Measurements from ENCODE around the gene NTSR1.

NTSR1 gene

DNA sequence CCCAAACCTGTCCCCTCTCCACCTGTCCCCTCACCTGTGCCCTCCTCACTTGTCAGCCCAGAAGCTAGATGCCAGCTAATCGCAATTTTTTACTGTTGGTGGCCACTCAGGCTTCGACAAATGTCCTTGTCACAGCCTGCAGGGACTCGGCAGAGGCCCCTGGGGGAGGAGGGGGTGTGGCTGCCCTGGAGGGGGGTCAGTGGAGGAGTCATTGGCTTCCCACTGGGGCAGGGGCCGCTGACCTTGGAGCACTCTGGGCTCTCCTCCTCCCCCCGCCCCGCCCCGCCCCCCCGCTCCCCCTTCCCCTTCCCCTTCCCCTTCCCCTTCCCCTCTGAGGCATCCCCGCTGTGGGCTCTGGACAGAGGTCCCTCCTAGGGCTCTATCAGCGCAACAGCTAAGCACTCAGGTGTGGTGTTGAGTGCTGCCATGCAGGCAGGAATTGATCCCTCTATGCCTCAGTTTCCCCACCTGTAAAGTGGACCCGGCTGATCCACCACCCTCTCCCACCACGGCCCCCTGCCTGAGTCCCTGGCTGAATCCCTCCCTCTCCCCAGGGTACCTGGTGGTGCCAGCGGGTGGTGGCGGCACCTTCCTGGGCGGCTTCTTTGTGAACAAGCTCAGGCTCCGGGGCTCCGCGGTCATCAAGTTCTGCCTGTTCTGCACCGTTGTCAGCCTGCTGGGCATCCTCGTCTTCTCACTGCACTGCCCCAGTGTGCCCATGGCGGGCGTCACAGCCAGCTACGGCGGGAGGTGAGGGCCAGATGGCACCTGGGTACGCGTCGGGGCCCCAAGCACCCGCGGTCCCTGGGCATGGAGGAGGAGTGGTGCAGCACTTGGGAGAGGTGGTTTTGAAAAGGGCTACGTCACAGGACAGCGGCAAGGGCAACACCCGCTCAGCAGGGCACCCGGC lies 42.6 kb upstream of the NTSR1 start:
- TF ChIP-seq EZH2phosphoT487 (IDR thresholded peaks at IDR 0.05; ENCODE audit: borderline replicate concordance) = no peak
- H3K36me3 ChIP-seq (ENCODE audit: insufficient read depth, low read length) = peaks cover 40% of the 10 kb centered on the region; the same call in 1 of the 2 replicates

GRCh38 chr20:62666736-62667529 lies 41.7 kb upstream of the NTSR1 start:
- H3K27me3 ChIP-seq (ENCODE audit: insufficient read depth, low read length, poor library complexity, severe bottlenecking) = no peaks in the 10 kb centered on the region
- no peak overlapping the region for H3K4me3 ChIP-seq (ENCODE audit: low read length, poor library complexity, severe bottlenecking)
- H4K20me1 ChIP-seq (ENCODE audit: insufficient read depth, low read length, poor library complexity, severe bottlenecking) = no peaks in the 10 kb centered on the region
- no peak overlapping the region for H3K4me2 ChIP-seq (ENCODE audit: low read depth, low read length, poor library complexity, severe bottlenecking)
- H3K79me2 ChIP-seq (ENCODE audit: insufficient read depth, low read length) = no peaks in the 10 kb centered on the region
- no peak overlapping the region for H3K9ac ChIP-seq (ENCODE audit: low read depth, low read length, poor library complexity, severe bottlenecking)
- TF ChIP-seq EZH2phosphoT487 (IDR thresholded peaks at IDR 0.05; ENCODE audit: borderline replicate concordance) = no peak
- TF ChIP-seq, protein P1, sequence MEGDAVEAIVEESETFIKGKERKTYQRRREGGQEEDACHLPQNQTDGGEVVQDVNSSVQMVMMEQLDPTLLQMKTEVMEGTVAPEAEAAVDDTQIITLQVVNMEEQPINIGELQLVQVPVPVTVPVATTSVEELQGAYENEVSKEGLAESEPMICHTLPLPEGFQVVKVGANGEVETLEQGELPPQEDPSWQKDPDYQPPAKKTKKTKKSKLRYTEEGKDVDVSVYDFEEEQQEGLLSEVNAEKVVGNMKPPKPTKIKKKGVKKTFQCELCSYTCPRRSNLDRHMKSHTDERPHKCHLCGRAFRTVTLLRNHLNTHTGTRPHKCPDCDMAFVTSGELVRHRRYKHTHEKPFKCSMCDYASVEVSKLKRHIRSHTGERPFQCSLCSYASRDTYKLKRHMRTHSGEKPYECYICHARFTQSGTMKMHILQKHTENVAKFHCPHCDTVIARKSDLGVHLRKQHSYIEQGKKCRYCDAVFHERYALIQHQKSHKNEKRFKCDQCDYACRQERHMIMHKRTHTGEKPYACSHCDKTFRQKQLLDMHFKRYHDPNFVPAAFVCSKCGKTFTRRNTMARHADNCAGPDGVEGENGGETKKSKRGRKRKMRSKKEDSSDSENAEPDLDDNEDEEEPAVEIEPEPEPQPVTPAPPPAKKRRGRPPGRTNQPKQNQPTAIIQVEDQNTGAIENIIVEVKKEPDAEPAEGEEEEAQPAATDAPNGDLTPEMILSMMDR (conservative IDR thresholded peaks at IDR 0.05; ENCODE audit: low read length) = no peak
- no peak overlapping the region for H2AFZ ChIP-seq (ENCODE audit: low read length)
- no peaks in the 10 kb centered on the region for H3K9me2 ChIP-seq (replicated peaks; ENCODE audit: low read depth, low read length)
- no peaks in the 10 kb centered on the region for H3F3A ChIP-seq (ENCODE audit: low read depth)
- H3K4me1 ChIP-seq (ENCODE audit: insufficient read depth, low read length, poor library complexity, severe bottlenecking) = no peaks in the 10 kb centered on the region
- H3K9me3 ChIP-seq (ENCODE audit: insufficient read depth, low read depth, low read length) = no peaks in the 10 kb centered on the region
- peaks cover 33% of the 10 kb centered on the region; the same call in 1 of the 2 replicates for H3K36me3 ChIP-seq (ENCODE audit: insufficient read depth, low read length)

More for the DNA sequence above, 42.6 kb upstream of the NTSR1 start:
- H2AFZ ChIP-seq (ENCODE audit: low read length) = no peak overlapping the region
- no peaks in the 10 kb centered on the region for H3F3A ChIP-seq (ENCODE audit: low read depth)
- H3K9me2 ChIP-seq (replicated peaks; ENCODE audit: low read depth, low read length) = no peaks in the 10 kb centered on the region
- no peak overlapping the region for H3K9ac ChIP-seq (ENCODE audit: low read depth, low read length, poor library complexity, severe bottlenecking)
- no peaks in the 10 kb centered on the region for H4K20me1 ChIP-seq (ENCODE audit: insufficient read depth, low read length, poor library complexity, severe bottlenecking)
- no peak overlapping the region for H3K4me3 ChIP-seq (ENCODE audit: low read length, poor library complexity, severe bottlenecking)
- H3K27me3 ChIP-seq (ENCODE audit: insufficient read depth, low read length, poor library complexity, severe bottlenecking) = no peaks in the 10 kb centered on the region
- H3K9me3 ChIP-seq (ENCODE audit: insufficient read depth, low read depth, low read length) = no peaks in the 10 kb centered on the region
- no peak overlapping the region for H3K4me2 ChIP-seq (ENCODE audit: low read depth, low read length, poor library complexity, severe bottlenecking)
- no peaks in the 10 kb centered on the region for H3K79me2 ChIP-seq (ENCODE audit: insufficient read depth, low read length)
- H3K4me1 ChIP-seq (ENCODE audit: insufficient read depth, low read length, poor library complexity, severe bottlenecking) = no peaks in the 10 kb centered on the region

DNA sequence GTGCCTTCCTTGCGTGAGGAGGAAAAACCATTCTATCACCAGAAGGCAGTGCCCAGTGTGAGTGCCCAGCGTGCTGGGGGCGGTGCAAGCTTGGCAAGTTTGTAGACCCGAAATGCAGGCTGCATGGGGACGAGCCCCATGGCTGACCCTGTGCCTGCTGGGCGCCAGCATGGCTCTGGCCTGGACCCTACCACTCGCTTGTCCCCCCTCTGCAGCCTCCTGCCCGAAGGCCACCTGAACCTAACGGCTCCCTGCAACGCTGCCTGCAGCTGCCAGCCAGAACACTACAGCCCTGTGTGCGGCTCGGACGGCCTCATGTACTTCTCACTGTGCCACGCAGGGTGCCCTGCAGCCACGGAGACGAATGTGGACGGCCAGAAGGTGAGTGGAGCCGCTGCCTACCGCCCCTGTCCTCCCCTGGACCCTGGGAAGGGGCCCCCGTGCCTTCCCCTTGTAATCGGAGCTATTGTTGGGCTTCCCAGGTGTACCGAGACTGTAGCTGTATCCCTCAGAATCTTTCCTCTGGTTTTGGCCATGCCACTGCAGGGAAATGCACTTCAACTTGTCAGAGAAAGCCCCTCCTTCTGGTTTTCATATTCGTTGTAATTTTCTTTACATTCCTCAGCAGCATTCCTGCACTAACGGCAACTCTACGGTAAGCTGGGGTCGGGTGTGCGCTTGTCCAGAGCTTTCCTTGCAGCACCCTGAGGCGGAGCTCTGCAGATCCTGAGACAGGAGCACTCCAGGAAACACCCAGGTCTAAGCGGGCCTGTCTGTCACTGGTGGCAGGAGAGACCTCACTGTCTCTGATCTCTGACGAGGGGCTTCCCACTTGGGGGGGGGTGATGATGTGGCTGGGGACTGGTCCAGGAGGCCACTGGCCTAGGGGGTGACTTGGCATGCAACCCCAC lies 40.9 kb upstream of the NTSR1 start:
- Histone ChIP-seq H3F3A (ENCODE audit: low read depth) (no peaks in the 10 kb centered on the region), H3K36me3 (ENCODE audit: insufficient read depth, low read length) (peaks cover 33% of the 10 kb centered on the region; the same call in 1 of the 2 replicates), H3K9ac (ENCODE audit: low read depth, low read length, poor library complexity, severe bottlenecking) (no peak overlapping the region), H3K9me2 (replicated peaks; ENCODE audit: low read depth, low read length) (no peaks in the 10 kb centered on the region), H3K4me3 (ENCODE audit: low read length, poor library complexity, severe bottlenecking) (no peak overlapping the region), H3K79me2 (ENCODE audit: insufficient read depth, low read length) (no peaks in the 10 kb centered on the region), H3K4me1 (ENCODE audit: insufficient read depth, low read length, poor library complexity, severe bottlenecking) (no peaks in the 10 kb centered on the region), H3K9me3 (ENCODE audit: insufficient read depth, low read depth, low read length) (no peaks in the 10 kb centered on the region), H2AFZ (ENCODE audit: low read length) (no peak overlapping the region), H4K20me1 (ENCODE audit: insufficient read depth, low read length, poor library complexity, severe bottlenecking) (no peaks in the 10 kb centered on the region), H3K27me3 (ENCODE audit: insufficient read depth, low read length, poor library complexity, severe bottlenecking) (no peaks in the 10 kb centered on the region), H3K4me2 (ENCODE audit: low read depth, low read length, poor library complexity, severe bottlenecking) (no peak overlapping the region)
- TF ChIP-seq EZH2phosphoT487 (IDR thresholded peaks at IDR 0.05; ENCODE audit: borderline replicate concordance) = no peak
- TF ChIP-seq, protein P1 (conservative IDR thresholded peaks at IDR 0.05; ENCODE audit: low read length) = no peak

Measured in Loucy (cell line).